GM10266 (cell line): ENCODE measurements around the gene SMARCC2.
"Not testable (repeated sequence)": the region's sequence is repeated elsewhere in the genome, so short reads cannot be mapped to it uniquely, and the experiment has no call there.

Source experiments
- DNase-seq: peaks from one replicate; pipeline ENCODE4 v3.0.0; 2012; ENCODE audit errors: extremely low spot score
- TF ChIP-seq, protein P1 (sequence below): IDR thresholded peaks from 2 replicates; pipeline ENCODE4 v1.5.1; 2012; ENCODE audit warnings: mild to moderate bottlenecking, low read depth; ENCODE audit not compliant: control insufficient read depth, insufficient read depth; ENCODE audit errors: missing control alignments

The SMARCC2 gene

DNA sequence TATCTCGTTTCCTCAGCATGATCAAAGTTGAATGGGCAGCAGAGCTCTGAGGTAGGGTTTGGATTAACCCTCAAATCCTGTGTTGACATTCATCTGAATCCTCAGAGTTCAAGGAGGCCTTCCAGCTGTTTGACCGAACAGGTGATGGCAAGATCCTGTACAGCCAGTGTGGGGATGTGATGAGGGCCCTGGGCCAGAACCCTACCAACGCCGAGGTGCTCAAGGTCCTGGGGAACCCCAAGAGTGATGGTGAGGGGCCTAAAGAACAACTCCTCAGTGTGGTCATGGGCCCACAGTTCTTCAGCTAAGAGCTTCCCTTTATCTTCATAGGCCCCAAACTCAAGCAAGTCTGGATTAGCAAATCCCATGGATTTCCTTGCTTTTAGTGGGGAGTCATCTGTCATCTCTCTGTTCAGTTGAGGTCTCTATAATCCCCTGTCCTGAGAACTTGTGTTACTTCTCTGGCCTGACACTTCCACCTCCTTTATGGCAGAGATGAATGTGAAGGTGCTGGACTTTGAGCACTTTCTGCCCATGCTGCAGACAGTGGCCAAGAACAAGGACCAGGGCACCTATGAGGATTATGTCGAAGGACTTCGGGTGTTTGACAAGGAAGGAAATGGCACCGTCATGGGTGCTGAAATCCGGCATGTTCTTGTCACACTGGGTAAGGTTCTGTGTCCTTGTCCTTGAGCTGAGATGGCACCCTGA lies 29.6 kb downstream of the SMARCC2 start:
- TF ChIP-seq, protein P1, sequence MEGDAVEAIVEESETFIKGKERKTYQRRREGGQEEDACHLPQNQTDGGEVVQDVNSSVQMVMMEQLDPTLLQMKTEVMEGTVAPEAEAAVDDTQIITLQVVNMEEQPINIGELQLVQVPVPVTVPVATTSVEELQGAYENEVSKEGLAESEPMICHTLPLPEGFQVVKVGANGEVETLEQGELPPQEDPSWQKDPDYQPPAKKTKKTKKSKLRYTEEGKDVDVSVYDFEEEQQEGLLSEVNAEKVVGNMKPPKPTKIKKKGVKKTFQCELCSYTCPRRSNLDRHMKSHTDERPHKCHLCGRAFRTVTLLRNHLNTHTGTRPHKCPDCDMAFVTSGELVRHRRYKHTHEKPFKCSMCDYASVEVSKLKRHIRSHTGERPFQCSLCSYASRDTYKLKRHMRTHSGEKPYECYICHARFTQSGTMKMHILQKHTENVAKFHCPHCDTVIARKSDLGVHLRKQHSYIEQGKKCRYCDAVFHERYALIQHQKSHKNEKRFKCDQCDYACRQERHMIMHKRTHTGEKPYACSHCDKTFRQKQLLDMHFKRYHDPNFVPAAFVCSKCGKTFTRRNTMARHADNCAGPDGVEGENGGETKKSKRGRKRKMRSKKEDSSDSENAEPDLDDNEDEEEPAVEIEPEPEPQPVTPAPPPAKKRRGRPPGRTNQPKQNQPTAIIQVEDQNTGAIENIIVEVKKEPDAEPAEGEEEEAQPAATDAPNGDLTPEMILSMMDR = no peak
- DNase-seq = no peak

DNA sequence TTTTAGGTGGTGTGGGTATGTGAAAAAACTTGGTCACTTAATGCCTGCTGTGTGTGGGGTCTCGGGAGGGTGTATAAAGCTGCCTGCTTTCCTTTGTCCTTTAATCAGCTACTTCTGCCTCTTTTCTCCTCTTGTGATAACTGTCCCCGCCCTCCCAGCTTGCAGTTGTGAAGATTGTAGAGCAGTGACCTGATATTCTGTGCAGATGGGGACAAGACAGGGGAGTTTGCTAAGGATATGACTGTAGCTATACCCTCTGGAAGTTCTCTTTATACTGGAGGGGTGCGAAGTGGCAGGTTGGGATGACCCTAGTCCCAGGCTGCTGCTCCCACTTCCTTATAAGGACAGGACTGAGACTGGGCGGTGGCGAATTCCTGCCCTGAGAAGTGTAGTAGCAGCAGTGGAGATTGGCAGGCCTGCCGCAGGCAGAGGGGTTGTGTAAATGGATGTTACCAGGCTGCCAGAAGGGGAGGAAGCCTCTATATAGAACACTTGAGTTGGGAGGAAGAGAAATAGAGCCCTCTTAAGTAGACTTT lies 30.3 kb downstream of the SMARCC2 start:
- DNase-seq = peak; percentile 28

DNA sequence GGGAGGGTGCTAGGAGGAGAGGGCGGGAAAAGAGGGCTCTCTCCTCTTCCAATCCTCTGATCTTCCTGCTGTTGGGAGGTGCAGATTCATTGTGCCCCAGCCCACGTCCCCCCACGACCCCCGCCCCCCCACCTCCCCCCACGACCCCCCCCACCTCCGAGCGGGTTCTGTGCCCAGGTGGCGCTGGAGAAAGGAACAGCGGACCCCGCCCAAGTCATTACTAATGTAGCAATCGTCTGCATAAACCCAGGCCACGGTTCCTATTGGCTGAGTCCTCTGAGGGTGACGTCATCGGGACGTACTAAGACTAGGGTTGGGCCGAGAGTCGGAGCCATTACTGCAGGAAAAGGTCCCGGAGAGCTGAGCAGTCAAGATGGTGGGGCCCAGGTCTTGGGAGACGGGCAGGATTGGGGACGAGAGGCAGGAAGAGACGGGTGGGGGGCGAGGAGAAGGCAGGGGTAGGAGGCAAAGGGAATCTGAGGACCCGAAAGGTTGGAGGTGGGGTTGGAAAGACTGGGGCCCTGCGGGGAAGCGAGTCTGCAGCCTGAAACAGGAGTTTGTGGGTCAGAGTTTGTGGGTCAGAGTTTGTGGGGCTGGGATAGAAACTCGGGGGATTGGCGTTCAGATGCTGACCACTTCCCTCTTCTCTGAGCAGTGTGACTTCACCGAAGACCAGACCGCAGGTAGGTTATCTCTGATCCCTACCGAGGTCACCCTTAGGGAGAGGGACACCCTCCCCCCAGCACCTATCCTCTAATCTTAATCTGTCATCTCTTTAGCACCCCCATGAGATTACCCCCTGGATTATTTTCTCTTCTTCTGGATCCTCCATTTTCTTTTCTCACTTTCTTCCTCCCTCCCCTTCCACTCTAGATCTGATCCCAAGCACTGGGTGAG lies 31.0 kb downstream of the SMARCC2 start, which contains the start of gene MYL6:
Gene MYL6, plus strand, starts transcription at position 331 of the 897 bp plus-strand sequence. Its CDS starts 43 bp downstream, at position 374.
- DNase-seq = peak; percentile 91
- TF ChIP-seq, protein P1 = no peak

More for the DNA sequence above, 30.3 kb downstream of the SMARCC2 start:
- TF ChIP-seq, protein P1 = no peak

DNA sequence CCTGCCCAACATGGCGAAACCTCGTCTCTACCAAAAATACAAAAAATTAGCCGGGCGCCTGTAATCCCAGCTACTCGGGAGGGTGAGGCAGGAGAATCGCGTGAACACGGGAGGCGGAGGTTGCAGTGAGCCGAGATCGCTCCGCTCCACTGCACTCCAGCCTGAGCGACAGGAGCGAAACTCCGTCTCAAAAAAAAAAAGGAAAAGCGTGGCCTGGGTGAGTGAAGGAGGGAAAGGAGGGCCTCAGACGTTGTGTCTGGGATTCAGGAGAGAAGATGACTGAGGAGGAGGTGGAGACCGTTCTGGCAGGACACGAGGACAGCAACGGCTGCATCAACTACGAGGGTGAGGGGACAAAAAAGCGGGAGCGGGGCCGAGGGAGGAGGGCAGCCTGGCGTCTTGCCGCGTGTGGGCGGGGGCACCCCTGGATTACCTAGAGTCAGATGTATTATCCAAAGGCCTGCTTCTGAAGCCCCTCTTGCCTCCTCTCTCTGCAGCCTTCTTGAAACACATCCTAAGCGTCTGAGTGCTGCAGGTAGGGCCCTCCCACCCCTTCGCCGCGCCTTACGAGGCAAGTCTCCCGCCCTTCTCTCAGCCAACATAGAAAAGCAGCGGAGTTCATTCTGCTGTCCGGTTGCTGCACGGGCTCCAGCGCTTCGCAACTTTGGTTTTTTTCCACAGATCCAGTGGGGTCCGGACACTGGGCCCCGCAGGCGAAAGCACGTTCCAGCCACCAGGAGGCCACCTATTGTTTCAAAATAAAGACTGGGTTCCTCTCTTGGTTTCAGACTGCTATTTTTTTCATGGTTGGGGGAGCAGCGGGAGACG lies 31.9 kb downstream of the SMARCC2 start:
- TF ChIP-seq, protein P1 = peak; percentile 37
- peak; percentile 70 for DNase-seq

DNA sequence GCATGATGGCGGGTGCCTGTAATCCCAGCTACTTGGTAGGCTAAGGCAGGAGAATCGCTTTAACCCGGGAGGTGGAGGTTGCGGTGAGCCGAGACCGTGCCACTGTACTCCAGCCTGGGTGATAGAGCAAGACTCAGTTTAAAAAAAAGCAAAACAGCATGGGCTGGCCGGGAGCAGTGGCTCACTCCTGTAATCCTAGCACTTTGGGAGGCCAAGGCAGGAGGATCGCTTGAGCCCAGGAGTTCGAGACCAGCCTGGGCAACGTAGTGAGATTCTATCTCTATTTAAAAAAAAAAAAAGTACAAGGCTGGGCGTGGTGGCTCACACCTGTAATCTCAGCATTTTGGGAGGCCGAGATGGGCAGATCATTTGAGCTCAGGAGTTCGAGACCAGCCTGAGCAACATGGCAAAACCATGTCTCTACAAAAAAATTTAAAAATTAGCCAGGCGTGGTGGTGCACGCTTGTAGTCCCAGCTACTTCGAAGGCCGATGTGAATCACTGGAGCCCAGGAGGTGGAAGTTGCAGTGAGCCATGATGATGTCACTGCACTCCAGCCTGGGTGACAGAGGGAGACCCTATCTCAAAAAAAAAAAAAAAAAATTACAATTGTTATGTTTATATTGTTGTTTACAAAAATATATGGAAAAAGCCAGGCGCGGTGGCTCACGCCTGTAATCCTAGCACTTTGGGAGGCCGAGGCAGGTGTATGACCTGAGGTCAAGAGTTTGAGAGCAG lies 32.7 kb downstream of the SMARCC2 start:
- DNase-seq = not testable (repeated sequence)

DNA sequence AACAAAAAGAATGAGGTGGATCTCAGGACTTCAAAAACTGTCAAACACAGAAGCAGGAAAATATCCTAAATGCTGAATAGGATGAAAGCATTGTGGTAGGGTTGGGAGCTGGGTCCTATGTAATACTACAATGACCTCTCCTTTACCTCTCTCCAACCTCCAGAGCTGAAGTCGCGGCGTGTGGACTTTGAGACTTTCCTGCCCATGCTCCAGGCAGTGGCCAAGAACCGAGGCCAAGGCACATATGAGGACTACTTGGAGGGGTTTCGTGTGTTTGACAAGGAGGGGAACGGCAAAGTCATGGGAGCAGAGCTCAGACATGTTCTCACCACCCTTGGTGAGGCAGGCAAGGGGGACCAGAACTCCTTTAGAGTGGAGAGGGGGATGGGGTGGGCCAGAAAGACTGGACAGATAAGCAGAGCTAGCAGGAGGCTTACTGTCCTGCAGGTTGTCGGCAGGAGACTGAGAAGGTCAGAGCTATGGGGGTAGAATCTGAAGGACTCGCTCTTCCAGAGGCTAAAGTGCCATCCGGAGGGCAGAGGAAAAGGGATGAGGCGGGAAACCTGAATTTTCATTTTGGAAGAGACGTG lies 33.9 kb downstream of the SMARCC2 start:
- no peak for DNase-seq

More for the DNA sequence above, 33.9 kb downstream of the SMARCC2 start:
- TF ChIP-seq, protein P1 = no peak
